ENCODE measurements around the gene C6orf47.

The C6orf47 gene

GRCh38 chr6:31659649-31660380, 763 bp downstream of the C6orf47 start:
- peak in 3 of 6 experiments; percentile 35 to 37 (median 37) for DNase-seq

GRCh38 chr6:31658983-31659648, 1.5 kb downstream of the C6orf47 start:
- no peak for DNase-seq

GRCh38 chr6:31658158-31658688, 2.4 kb downstream of the C6orf47 start:
- DNase-seq: no peak

GRCh38 chr6:31657406-31658157, 3.0 kb downstream of the C6orf47 start:
- DNase-seq: peak in 2 of 6 experiments; percentile 6 to 9

GRCh38 chr6:31655349-31656237, 5.0 kb downstream of the C6orf47 start, which contains the start of gene APOM:
TSS of gene APOM (plus strand) at chr6:31655894. CDS start at chr6:31655967, 73 bp downstream.
- DNase-seq: no peak

- no peak for DNase-seq
These were observed 5.8 kb downstream of the C6orf47 start for GRCh38 chr6:31654574-31655348.

GRCh38 chr6:31652925-31653724, 7.5 kb downstream of the C6orf47 start:
- peak in 2 of 6 experiments; percentile 86 to 87 for DNase-seq

GRCh38 chr6:31651602-31652191, 8.9 kb downstream of the C6orf47 start:
- DNase-seq: no peak

GRCh38 chr6:31645325-31645724, 15.3 kb downstream of the C6orf47 start:
- DNase-seq: no peak

- no peak for DNase-seq
These were observed 16.6 kb downstream of the C6orf47 start for GRCh38 chr6:31643818-31644454.

GRCh38 chr6:31642798-31643570, 17.6 kb downstream of the C6orf47 start:
- DNase-seq: no peak

GRCh38 chr6:31641370-31641769, 19.2 kb downstream of the C6orf47 start:
- no peak for DNase-seq

GRCh38 chr6:31640612-31641011, 20.0 kb downstream of the C6orf47 start:
- DNase-seq: no peak

- DNase-seq: no peak
These were observed 21.1 kb downstream of the C6orf47 start for GRCh38 chr6:31639449-31639861.

GRCh38 chr6:31639043-31639442, 21.5 kb downstream of the C6orf47 start:
- DNase-seq: no peak

- DNase-seq: no peak
These were observed 23.6 kb downstream of the C6orf47 start for GRCh38 chr6:31636698-31637596.

- DNase-seq: no peak
These were observed 25.5 kb downstream of the C6orf47 start for GRCh38 chr6:31634969-31635575.

All from stimulated activated naive CD4-positive, alpha-beta T cell (primary cell).